HG03342 (cell line): ENCODE measurements around the gene LPO.

Experiments
- ATAC-seq: cut with Tn5 transposase; IDR thresholded peaks from one replicate; pipeline ENCODE4 v1.9.1; 2021; ENCODE audit warnings: mild to moderate bottlenecking, moderate library complexity; ENCODE audit not compliant: unreplicated experiment

Gene LPO

DNA sequence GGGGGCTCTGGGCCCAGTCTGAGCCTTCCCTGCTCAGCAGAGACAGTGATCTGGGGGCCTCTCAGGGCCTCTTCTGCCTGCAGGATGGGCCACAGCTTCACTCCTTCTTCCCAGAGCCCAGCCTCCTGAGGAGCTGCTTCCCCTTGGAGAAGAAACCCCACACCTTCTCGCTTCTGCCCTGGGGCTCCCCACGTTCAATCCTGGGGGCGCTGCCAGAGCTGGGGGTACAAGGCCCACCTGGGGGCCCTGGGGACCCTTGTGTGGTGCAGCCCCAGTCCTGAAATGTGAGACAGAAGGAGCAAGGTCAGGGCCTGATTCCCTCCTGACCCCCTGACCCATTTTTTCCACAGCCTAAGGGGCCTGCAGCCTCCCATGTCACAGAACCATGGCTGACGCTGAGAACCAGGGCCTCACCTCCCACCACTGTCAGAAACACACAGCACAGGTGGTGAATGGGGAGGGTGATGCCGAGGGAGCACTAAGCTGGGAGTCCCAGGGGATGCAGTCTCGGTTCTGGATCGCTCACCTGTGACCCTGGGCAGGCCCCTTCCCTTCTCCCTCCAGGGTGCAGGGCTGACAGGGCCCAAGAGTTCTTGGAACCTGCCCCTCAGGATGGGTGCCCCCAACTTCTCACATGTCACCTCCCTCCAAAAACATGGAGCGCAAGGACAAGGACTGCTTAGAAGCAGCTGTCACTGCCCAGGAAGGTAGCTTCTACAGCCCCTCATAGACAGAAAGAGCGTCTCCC, 64.0 kb downstream of the LPO start:
- no peak for ATAC-seq

- ATAC-seq: no peak
These were observed 64.7 kb downstream of the LPO start for GRCh38 chr17:58302919-58303585.

DNA sequence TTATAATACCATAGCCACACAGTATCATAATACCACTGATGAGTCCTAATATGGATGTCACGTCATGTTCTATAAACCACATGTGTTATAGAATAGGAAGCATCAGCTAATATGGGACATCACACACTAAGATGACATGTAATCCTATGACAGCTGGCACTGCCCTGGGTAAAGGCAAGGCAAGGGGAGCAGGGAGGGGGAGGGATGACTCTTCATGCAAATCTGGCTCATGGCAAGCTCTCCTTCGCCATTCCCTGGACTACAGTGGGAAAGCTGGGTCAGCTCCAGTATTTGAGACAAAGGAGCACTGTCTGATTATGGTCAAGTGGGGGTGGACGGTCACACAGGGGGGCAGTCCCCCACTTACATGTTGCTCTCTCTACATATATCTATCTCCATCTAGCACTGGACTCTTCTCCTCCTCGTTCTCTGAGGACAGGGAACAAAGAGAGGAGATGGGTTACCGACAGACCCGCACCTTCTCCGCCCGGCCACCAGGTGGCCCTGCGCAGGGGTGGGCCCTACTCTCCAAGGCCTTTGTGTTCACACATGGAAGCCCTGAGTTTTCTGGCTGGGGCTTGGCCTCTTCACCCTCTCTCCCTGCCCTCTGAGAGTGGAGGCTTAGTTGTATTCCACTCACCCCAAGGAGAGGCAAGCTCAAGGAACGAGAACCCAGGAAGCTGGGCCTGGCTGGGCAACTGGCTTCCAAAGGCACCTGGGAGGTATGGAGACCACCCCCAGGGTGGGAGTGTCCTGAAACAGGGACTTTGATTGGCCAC, 65.8 kb downstream of the LPO start:
- no peak for ATAC-seq

DNA sequence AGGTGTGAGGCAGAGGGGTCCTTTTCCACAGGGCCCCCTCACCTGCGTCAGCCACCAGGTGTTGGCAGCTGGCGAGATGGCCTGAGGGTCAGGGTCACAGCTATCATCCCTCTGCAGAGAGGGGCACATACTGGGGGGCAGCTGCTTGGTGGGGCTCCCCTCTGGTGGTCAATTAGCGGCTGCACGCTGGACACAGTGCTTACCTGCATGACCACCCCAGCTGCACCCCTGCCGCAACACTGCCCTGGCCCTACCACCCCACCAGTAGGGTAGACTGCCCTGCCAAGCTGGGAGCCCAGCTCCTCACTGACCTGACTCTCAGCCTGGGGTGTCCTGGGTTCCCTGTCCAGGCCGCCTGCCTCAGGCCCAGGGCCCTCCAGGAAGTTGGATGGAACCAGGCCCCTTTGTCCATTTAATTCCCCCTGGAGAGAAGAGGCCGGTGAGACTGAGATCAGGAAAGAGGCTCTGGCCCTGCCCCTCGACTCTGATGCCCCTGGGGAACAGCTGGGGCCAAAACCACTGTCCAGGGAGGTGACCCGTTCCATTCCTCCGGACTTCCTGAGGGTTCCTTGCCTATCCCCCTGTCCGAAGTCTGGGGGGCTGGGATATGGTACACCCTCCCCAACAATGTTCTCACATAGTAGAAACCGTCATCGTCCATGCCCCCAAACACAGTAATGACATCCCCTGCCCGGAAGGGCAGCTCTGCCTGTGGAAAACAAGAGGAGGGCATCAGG, 66.5 kb downstream of the LPO start:
- no peak for ATAC-seq

GRCh38 chr17:58305626-58306025, 67.2 kb downstream of the LPO start:
- no peak for ATAC-seq

DNA sequence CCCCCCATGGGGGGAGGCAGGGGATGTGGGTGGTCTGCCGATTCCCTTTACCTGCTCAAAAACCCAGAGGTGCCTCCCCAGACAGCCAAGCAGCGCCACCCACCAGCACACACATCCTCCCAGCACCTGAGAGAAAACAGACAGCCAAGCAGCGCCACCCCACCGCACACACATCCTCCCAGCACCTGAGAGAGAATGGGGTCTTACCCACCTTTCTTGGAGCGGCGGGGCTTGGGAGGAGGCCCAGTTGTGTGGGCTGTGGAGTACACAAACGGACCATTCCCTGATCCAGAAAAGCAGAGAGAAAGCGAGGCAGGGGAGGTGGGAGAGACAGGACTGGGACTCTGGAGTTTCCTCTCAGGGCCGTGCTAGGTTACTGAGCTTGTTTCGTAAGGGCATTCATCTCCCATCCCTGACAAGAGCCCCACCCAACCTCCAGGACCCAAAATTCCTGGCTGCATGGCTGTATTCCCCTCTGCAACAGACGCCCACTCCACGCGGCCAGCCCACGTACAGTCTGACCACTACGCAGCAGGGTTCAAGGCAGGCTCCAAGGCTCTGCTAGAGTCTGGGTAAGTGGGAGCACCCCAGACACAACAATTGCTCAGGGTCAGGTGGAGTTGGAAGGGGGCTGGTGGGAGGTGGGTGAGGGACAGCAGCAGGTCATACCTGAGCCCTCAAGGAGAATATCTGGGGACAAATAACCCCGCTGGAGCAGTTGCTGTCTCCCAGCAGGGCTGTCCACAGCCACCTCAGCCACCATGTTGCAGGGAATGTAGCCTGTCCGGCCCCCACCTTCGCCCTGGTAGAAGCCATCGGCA, 68.0 kb downstream of the LPO start:
- no peak for ATAC-seq

- ATAC-seq: no peak
These were observed 69.2 kb downstream of the LPO start for GRCh38 chr17:58307468-58308172.

DNA sequence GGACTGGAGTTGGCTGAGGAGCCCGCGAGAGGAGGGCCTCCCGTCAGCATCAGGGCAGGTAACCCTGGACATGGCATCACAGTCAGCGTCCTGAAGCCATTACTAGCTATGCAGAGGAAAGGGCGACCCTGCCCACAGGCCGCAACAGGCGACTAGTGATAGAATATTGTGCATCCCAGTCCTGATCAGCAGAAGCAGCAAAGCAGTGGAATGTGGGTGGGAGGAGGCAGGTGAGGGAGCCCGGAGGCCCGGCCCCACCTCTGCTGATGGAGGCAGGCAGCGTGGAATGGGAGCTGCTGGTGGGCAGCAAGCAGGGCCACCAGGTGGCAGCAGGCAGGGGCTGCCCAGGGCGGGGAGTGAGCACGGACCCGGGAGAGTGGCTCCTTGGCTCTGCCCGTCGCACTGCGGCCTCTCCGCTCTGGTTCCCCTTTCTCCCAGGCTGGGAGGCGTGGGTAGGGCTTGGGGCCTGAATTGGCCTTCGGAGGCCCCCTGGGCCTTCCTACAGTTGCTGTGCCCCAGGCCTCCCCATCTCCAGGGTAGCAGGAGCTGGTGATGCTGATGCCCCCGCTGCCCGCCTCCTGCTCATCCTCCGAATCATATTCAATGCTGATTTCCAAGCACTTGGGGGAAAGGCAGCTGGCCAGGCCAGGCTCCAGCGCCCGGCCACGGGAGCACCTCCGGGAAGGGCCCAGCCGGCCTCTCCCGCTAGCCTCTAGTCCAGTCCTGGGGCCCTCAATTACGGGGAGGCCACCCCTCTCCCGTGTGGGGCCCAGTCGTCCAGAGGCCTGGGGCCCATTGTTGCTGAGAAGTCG, 70.0 kb downstream of the LPO start:
- ATAC-seq: no peak

GRCh38 chr17:58308985-58309917, 70.9 kb downstream of the LPO start:
- no peak for ATAC-seq

DNA sequence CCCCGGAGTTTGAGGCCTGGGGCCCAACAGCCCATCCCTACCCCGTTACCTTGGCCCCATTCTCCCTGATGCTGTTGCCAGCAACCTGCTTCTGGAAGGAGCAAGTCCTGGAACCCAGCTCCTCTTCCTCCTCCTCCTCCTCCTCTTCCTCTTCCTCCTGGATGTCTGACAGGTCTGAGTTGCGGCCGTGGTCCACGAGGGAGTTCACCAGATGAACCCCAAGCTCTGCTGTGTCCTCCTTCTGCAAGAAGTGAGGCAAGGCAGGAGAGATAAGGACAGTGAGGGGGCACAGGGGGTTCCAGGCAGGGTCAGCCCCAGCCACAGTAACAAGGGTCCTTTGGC, 71.5 kb downstream of the LPO start:
- no peak for ATAC-seq

DNA sequence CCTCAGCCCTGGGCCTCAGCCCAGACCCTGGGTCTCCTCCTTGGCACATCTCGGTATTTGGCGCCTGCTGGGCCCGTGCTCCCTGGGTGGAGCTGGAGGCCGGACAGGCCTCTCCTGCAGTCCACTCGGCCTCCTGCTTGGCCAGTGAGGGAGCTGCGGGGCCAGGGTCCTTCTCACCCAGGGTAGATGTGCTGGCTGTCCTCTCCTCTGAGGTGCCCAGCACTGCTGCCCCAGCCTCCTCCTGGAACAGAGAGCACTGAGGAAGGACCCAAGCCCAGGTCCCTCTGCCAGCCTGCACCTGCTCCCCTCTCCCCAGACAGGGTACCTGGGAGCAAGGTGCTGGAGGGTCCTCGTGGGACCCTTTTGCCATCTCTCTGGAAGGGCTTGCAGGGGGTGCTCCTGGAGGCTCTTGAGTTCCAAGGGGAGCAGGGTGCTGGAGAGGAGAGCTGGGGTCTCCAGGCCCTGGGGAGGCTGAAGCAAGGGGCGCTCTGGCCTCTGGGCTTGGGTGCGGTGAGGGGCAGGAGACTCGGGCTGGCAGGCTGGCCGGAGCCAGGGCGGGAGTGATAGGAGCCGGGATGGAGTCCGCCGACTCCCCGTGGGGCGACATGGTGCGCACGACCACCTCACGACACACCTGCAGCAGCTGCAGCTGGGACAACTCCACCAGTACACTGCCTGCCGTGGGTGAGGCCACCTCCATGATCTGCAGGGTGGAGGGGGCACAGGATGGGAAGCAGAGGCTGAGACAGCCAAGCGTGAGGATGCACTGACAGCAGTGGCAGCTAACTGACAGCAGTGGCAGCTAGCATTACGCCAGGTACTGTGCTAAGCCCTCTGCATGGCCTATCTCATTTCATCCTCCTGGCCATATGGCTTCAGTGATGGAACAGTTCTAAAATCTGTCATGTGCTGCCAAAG, 72.4 kb downstream of the LPO start:
- ATAC-seq: no peak

DNA sequence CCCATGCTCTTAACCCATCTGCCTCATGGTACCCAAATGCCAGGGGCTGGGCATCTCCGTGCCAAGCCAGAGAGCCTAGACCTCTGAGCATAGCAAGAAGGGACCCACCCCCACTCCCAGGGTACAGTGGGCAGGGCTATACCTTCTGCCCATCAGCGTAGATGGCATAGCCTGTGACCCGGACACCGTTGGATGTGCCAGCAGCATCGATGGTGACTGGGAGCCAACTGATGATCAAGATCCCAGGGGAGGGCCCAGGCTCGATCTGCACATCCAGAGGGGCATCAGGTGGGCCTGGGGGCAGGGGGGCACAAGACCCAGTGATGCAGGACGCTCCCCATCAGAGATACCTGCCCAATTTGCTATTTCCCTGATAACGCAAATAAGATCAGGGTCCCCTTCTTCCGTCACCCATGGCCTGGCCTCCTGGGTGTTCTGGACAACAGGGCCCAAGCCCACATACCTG, 73.1 kb downstream of the LPO start:
- ATAC-seq: no peak

GRCh38 chr17:58312021-58312630, 73.7 kb downstream of the LPO start:
- ATAC-seq: no peak

DNA sequence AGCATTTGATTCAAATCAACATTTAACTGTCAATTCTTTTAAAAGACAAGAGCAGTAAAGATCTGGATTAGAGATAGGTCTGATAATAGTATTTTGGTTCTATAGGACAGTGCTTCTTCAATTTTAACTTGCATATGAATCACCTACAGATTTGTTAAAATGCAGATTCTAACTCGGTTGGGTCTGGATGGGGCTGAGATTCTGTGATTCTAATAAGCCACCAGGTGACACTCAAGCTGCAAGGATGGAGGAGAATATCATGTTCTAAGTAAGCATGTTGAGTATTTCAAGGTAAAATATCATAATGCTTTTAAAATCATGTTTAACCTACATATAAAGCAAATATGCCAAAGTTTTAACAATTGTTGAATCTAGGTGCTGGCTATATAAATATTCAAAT, 74.4 kb downstream of the LPO start:
- ATAC-seq: no peak

DNA sequence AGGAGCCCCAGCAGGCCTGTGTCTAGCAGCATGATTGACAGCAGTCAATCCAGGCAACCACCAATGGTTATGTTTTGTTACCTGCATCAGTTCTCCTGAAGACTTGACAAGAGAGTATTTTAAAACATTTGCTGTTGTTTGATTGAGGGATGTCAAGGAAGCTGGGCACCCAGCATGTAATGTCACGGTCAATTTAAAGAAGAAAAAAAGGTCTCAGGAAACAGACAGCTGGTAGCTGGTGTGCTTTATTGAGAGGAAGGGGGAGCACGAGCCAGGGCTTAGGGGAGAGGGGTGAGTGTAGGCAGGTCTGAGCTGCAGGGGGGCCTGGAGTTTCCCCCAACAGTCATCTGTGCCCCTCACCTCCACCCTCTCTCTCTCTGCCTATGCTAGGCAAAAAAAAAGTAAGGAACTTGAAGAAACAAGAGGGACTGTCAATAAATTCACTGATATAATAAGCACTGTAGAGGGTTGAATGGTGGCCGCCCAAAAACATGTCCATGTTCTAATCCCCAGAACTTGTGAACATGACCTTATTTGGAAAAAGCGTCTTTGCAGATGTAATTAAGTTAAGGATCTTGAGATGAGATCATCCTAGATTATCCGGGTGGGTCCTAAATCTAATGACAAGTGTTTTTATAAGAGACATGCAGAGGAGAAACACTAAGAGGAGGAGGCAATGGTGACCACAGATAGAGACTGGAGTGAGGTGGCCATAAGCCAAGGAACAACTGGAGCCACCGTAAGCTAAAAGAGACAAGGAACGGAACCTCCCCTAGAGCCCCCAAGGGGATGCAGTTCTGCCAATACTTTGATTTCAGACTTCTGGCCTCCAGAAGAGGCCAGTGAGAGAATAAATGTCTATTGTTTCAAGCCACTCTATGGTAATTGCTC, 75.7 kb downstream of the LPO start:
- no peak for ATAC-seq

DNA sequence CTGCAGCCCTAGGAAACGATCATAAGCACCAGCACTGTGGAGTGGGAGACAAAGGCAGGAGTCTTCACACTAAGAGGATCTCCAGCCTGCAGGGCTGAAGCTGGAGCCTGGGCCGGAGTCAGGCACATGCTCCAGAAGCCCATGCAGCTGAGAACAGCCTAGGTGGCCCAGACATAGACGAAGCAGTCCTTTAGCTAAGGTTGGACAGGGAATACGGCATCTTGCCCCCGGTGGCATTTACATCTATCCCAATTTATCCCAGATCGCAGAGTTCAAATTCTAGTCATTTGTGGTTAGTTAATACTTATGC, 76.3 kb downstream of the LPO start:
- ATAC-seq: no peak
